ENCODE data around the gene LAX1. TPM values are rescaled to one million over a fixed set of nuclear protein-coding genes. Genes with fewer than 3 reads are reported as not detected.
A peak's percentile ranks its signal among the peaks of the same experiment; 100 is the strongest.

LAX1 gene
- total and polyA plus RNA-seq, 10 of the 15 experiments (the other 5 are each of a cell fraction or from before 2014, with no cell fraction given): 2.1 to 15.0 (median 9.0) TPM

DNA sequence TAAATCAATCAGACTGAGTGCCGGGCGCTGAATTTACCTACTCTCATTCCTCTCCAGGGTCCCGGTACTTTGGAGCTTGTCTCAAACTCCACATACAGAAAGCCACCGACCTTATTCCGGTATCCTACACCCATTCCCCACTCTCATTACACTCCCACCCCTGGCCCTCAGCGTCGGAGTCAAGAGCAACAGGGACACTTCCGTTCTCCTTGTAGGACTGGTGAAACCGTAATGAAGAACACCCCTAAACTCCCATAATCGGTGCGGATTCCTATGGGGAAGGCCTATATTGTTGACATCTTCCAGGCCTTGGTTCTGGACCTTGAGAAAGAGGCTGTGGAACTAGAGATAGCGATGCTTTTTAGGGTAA lies 31.2 kb downstream of the LAX1 start (continued):
- TF ChIP-seq CEBPB (IDR thresholded peaks at IDR 0.05; ENCODE audit: borderline replicate concordance in 1 of 2, low read depth in 2 of 2, low read length in 2 of 2): no peak

GRCh38 chr1:203797216-203797615 lies 32.2 kb downstream of the LAX1 start:
- FAIRE-seq (no peak), ATAC-seq (no peak), DNase-seq (ENCODE audit: low read depth, low spot score) (no peak)
- POLR2A ChIA-PET: interaction anchor here (0.6 kb wide), 1 partner anchor 11 kb away, joined by 3 read pairs; no protein-coding TSS in a partner anchor
- CTCF ChIA-PET: no interaction called here
- no peaks in the 10 kb centered on the region; the same call in 2 of the 3 replicates for H3K9me3 ChIP-seq (replicated peaks; ENCODE audit: control insufficient read depth, insufficient read depth, low read length)
- WGBS (ENCODE audit: insufficient coverage, insufficient replicate concordance, low lambda C conversion rate, missing lambda C conversion rate): 100% methylated on average over 2 of the region's 2 CpGs
- no peak overlapping the region for H2AFZ ChIP-seq (ENCODE audit: control insufficient read depth, low read depth, low read length)
- peaks cover 4% of the 10 kb centered on the region; the same call in 1 of the 2 replicates for H3K4me1 ChIP-seq (ENCODE audit: control insufficient read depth, insufficient read depth, low read length)
- in situ Hi-C loops (cut with MboI): no loop called here
- H3K9ac ChIP-seq (ENCODE audit: control insufficient read depth, insufficient read depth, low read length): peak overlapping the region; percentile 92
- RAD21 ChIA-PET (ENCODE audit: unreplicated experiment): no interaction called here
- H3K4me3 ChIP-seq: peak overlapping the region; percentile 87
- intact Hi-C loops (cut with micrococcal nuclease; ENCODE audit: unreplicated experiment): no loop called here
- BruUV-seq (replicated peaks): no TSS peak
- peak overlapping the region; percentile 80 for H3K4me2 ChIP-seq (ENCODE audit: control insufficient read depth, insufficient read depth)
- H3K36me3 ChIP-seq (ENCODE audit: control insufficient read depth in 2 of 2, insufficient read depth in 2 of 2, low read length in 1 of 2): peaks cover 0 to 24% of the 10 kb centered on the region in 2 experiments; a peak in 2 of 4 replicates
- H3K79me2 ChIP-seq (ENCODE audit: control insufficient read depth, insufficient read depth, low read length): peaks cover 67% of the 10 kb centered on the region
- no peaks in the 10 kb centered on the region for H4K20me1 ChIP-seq (ENCODE audit: control insufficient read depth, insufficient read depth)
- no peak overlapping the region; the same call in 1 of the 2 replicates for H3K27ac ChIP-seq (ENCODE audit: control insufficient read depth, insufficient read depth)
- no peaks in the 10 kb centered on the region for H3K27me3 ChIP-seq (replicated peaks in 1 of 2; ENCODE audit: control insufficient read depth in 2 of 2, insufficient read depth in 2 of 2, low read length in 1 of 2)
- SMC1A ChIA-PET (ENCODE audit: uncharacterized antibody, unreplicated experiment): interaction anchor here (1.7 kb wide), 1 partner anchor 10 kb away, joined by 6 read pairs; no protein-coding TSS in a partner anchor
- TF ChIP-seq NFYB (IDR thresholded peaks at IDR 0.05; ENCODE audit: insufficient read depth, low read depth, low read length) (no peak), ZNF24 (IDR thresholded peaks at IDR 0.05) (no peak), ZBTB40 (IDR thresholded peaks at IDR 0.05; ENCODE audit: borderline replicate concordance) (no peak), SMARCA5 (IDR thresholded peaks at IDR 0.05) (no peak), RAD21 (IDR thresholded peaks at IDR 0.05; ENCODE audit: insufficient read depth, low read depth, low read length) (no peak), MEF2B (IDR thresholded peaks at IDR 0.05; ENCODE audit: partially characterized antibody, poor library complexity, severe bottlenecking) (no peak), WRNIP1 (IDR thresholded peaks at IDR 0.05; ENCODE audit: borderline replicate concordance, low read depth, low read length) (no peak), STAT1 (conservative IDR thresholded peaks at IDR 0.05) (no peak), FOXM1 (IDR thresholded peaks at IDR 0.05; ENCODE audit: low read depth, low read length) (no peak), ZNF622 (IDR thresholded peaks at IDR 0.05) (no peak), NR2C2 (IDR thresholded peaks at IDR 0.05; ENCODE audit: borderline replicate concordance, control insufficient read depth, insufficient read length, low read depth) (no peak), CHD4 (IDR thresholded peaks at IDR 0.05) (no peak)
- TF ChIP-seq, protein P1, sequence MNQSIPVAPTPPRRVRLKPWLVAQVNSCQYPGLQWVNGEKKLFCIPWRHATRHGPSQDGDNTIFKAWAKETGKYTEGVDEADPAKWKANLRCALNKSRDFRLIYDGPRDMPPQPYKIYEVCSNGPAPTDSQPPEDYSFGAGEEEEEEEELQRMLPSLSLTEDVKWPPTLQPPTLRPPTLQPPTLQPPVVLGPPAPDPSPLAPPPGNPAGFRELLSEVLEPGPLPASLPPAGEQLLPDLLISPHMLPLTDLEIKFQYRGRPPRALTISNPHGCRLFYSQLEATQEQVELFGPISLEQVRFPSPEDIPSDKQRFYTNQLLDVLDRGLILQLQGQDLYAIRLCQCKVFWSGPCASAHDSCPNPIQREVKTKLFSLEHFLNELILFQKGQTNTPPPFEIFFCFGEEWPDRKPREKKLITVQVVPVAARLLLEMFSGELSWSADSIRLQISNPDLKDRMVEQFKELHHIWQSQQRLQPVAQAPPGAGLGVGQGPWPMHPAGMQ (IDR thresholded peaks at IDR 0.05; ENCODE audit: borderline replicate concordance): no peak
- TF ChIP-seq, protein P2, sequence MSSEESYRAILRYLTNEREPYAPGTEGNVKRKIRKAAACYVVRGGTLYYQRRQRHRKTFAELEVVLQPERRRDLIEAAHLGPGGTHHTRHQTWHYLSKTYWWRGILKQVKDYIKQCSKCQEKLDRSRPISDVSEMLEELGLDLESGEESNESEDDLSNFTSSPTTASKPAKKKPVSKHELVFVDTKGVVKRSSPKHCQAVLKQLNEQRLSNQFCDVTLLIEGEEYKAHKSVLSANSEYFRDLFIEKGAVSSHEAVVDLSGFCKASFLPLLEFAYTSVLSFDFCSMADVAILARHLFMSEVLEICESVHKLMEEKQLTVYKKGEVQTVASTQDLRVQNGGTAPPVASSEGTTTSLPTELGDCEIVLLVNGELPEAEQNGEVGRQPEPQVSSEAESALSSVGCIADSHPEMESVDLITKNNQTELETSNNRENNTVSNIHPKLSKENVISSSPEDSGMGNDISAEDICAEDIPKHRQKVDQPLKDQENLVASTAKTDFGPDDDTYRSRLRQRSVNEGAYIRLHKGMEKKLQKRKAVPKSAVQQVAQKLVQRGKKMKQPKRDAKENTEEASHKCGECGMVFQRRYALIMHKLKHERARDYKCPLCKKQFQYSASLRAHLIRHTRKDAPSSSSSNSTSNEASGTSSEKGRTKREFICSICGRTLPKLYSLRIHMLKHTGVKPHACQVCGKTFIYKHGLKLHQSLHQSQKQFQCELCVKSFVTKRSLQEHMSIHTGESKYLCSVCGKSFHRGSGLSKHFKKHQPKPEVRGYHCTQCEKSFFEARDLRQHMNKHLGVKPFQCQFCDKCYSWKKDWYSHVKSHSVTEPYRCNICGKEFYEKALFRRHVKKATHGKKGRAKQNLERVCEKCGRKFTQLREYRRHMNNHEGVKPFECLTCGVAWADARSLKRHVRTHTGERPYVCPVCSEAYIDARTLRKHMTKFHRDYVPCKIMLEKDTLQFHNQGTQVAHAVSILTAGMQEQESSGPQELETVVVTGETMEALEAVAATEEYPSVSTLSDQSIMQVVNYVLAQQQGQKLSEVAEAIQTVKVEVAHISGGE (CRISPR knock-in tag; IDR thresholded peaks at IDR 0.05): no peak

Measured in GM12878 (cell line).